ENCODE results near the gene ZNF280C. TPM values are rescaled to one million over a fixed set of nuclear protein-coding genes. Genes with fewer than 3 reads are reported as not detected.
"Not testable (repeated sequence)": the region's sequence is repeated elsewhere in the genome, so short reads cannot be mapped to it uniquely, and the experiment has no call there.

The ZNF280C gene, protein sequence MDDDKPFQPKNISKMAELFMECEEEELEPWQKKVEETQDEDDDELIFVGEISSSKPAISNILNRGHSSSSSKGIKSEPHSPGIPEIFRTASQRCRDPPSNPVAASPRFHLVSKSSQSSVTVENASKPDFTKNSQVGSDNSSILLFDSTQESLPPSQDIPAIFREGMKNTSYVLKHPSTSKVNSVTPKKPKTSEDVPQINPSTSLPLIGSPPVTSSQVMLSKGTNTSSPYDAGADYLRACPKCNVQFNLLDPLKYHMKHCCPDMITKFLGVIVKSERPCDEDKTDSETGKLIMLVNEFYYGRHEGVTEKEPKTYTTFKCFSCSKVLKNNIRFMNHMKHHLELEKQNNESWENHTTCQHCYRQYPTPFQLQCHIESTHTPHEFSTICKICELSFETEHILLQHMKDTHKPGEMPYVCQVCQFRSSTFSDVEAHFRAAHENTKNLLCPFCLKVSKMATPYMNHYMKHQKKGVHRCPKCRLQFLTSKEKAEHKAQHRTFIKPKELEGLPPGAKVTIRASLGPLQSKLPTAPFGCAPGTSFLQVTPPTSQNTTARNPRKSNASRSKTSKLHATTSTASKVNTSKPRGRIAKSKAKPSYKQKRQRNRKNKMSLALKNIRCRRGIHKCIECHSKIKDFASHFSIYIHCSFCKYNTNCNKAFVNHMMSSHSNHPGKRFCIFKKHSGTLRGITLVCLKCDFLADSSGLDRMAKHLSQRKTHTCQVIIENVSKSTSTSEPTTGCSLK
- 1.3 and 4.9 TPM in 2 replicates for total RNA-seq (2014; rRNA removed; shearing (Covaris generic); ENCODE audit: low replicate concordance)

DNA sequence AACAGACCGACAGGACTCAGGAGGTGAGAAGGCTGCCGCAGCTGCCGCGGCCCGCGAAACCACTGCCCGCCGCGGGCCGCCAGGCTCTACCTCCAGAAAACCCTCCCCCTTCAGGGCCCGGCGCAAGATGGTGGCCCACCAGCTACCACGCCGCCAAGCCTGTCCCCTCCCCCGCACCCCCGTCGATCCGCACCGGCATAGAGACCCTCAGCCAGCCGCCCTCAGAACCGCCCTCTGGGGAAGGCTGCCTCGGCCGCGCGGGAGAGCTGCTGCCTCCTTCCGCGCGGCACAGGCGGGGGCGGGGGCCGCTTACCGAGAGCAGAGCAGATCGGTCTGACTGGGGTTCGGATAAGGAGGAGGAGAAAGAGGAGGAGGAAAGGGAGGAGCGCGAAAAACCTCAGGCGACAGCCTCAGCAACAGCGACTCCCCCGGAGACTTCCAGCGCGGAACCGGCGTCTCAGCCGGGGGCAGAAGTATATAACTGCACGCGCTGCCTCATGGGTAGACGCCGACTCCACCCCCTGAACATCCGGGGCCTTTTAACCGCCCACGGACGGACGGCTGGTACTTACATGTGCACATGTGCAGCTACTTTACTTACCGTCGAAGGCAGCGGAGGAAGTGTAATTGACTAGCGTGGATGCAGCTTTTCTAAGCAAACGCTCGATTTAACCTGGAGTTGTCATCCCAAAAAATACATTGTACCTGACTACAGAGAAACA, at the start of gene ZNF280C:
Gene ZNF280C, minus strand, starts transcription at position 451 of the 722 bp plus-strand sequence. CDS start 8,450 bp downstream, outside the sequence.
- peak within 1 kb of the TSS; percentile 76 for H3K4me3 ChIP-seq
- DNase-seq = peak; percentile 92
- peaks cover 4% of the 10 kb centered on the region for H3K9me3 ChIP-seq
- no peaks in the 10 kb centered on the region for H3K27me3 ChIP-seq
- no peaks in the 10 kb centered on the region for H3K36me3 ChIP-seq

DNA sequence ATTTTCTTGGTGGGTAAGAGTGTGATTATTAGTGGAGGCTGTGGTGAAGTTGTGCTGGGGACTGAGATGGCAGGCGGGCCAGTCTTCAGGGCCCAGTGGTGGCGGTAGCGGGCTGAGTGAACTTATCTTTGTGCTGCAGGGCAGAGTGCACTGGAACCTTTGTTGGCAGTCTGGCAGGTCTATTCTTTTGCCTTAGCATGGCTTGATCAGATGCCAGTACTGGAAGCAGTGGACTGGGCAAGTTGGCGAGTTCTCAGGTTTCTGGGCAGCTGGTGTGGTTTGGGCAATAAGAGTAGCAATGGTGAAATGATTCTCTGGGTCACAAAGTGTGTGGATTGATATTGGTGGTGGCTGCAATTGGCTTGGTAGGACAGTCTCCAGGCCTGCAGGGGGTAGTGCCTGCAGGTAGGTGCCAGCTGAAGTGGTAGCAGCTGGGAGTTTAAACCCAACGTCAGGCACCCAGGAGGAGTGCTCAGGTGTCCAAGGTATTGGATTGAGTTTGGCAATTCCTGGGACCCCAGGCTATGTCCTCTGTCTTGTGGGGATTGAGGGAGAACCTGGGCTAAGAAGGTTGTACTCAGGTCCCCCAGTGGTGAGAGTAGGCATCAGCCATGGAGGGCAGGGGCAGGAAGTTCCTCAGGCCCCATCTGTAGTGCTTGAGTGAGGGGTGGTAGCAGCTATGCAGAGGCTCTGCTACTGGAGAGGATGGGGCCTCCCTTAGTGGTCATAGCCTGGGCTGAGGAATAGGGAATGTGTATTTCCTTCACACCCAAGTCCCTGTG, 36.1 kb upstream of the ZNF280C start:
- Histone ChIP-seq H3K36me3 (no peaks in the 10 kb centered on the region), H3K9me3 (no peaks in the 10 kb centered on the region), H3K4me3 (no peak overlapping the region), H3K27me3 (no peaks in the 10 kb centered on the region)
- DNase-seq = no peak

DNA sequence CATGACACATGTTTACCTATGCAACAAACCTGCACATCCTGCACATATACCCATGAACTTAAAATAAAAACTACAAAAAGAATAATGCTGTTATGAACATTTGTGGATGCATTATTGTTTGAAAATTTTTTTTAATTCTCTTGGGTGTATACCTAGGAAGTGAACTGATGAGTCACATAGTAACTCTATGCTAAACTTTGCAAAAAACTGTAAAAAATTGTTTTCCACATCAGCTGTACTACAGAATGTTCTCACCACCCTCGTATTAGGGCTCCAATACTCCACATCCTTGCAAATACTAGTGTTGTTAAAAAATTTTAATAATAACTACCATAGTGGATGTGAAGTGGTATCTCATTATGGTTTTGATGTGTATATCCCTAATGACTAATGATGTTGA, 33.3 kb upstream of the ZNF280C start:
- no peak for DNase-seq
- H3K27me3 ChIP-seq = no peaks in the 10 kb centered on the region

DNA sequence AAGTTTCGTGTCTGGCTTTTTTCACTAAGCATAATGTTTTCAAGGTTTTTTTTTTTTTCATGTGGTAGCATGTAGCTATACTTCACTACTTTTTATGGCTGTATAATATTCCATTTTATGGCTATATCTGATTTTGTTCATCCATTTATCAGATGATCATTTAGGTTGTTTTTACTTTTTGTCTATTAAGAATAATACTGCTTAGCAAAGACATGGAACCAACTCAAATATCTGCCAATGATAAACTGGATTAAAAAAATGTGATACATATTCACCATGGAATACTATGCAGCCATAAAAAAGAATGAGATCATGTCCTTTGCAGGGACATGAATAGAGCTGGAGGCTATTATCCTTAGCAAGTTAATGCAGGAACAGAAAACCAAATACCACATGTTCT, 32.7 kb upstream of the ZNF280C start:
- no peak for DNase-seq
- H3K4me3 ChIP-seq = no peak overlapping the region
- no peaks in the 10 kb centered on the region for H3K9me3 ChIP-seq
- no peaks in the 10 kb centered on the region for H3K36me3 ChIP-seq
- H3K27me3 ChIP-seq = no peaks in the 10 kb centered on the region

More for the DNA sequence above, 33.3 kb upstream of the ZNF280C start:
- H3K9me3 ChIP-seq = no peaks in the 10 kb centered on the region
- H3K36me3 ChIP-seq = no peaks in the 10 kb centered on the region
- no peak overlapping the region for H3K4me3 ChIP-seq

DNA sequence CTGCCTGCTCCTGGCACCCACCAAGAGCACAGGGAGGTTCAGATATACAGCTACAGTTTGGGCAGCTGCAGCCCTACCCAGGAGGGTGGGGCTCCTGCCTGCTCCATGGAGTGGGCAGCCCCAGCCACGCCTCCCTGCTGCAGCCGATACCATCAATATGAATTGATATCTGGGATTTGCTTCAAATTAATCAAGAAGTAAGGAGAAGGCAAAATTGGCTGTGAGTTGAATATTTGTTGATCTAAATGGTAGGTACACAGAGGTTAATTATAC, 31.2 kb upstream of the ZNF280C start:
- Histone ChIP-seq H3K4me3 (no peak overlapping the region), H3K27me3 (no peaks in the 10 kb centered on the region), H3K9me3 (no peaks in the 10 kb centered on the region), H3K36me3 (no peaks in the 10 kb centered on the region)
- no peak for DNase-seq

DNA sequence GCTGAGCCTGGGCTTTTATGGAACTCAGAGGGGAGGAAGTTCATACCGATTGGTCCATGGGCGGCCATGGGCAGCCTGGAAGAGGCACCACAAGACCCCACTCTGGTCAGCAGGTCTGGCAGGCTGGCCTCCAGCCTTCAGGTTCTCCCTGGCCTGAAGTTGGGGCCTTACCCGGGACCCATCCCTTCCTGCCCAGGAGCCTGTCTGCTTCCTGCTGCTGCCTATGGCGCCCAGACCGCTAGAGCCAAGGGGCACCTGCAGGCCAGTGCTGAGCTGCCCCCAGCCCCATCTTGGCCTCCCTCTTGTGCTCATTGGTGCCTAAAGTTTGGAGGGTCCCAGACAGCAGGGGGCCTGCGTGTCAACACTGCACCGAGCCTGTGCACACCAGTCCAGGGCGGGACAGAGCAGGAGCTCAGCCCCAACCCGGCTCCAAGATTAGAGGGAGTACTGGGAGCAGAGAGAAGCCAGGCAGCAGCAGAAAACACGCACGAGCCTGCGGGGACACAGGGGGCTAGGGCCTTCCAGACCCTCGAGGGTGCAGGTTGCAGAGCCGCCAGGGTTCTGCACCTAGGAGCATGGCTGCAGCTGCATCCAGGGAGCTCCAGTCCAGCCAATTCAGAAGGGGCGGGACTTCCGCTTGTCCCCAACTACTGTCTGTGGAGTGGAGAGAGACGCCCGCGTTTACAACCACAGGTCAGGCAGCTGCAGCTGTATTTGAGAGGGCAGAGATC, 30.7 kb upstream of the ZNF280C start:
- no peaks in the 10 kb centered on the region for H3K9me3 ChIP-seq
- DNase-seq = no peak
- H3K27me3 ChIP-seq = no peaks in the 10 kb centered on the region
- H3K36me3 ChIP-seq = no peaks in the 10 kb centered on the region
- no peak overlapping the region for H3K4me3 ChIP-seq

DNA sequence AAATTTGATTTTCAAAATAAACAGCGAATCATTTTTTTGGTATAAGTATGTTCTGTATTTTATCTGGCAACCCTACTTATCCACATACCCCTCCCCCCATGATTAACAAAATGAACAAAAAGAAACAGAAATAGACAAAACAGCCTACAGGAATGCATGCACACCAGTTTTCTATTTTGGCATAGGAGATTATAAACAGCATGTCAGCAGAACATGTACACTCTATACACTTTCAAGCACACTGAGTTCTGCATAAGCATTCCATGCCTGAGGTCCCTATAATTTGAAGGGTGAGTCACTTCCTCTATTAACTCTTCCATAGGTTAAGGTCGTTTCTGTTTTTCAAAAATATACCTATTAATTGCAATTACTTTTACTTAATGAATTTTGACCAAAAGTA, 28.0 kb upstream of the ZNF280C start:
- H3K9me3 ChIP-seq = no peaks in the 10 kb centered on the region
- no peak for DNase-seq
- no peaks in the 10 kb centered on the region for H3K36me3 ChIP-seq
- H3K4me3 ChIP-seq = no peak overlapping the region
- H3K27me3 ChIP-seq = no peaks in the 10 kb centered on the region

DNA sequence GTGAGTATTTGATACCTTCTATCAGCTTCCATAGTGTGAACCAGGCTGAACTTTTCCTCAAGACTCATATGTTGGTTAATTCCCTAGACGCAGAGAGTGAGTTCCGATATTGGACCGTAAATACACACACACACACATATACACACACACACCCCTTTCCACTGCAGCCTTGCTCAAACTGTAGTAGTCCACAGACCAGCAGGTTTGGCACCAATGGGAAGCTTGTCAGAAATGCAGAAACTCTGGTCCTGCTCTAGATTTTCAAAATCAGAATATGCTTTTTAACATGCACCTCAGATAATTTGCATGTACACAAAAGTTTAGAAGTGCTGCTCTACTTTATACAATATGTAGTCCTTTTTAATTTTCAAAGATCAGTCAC, 27.6 kb upstream of the ZNF280C start:
- Histone ChIP-seq H3K27me3 (no peaks in the 10 kb centered on the region), H3K4me3 (no peak overlapping the region), H3K9me3 (no peaks in the 10 kb centered on the region), H3K36me3 (no peaks in the 10 kb centered on the region)
- DNase-seq = no peak

DNA sequence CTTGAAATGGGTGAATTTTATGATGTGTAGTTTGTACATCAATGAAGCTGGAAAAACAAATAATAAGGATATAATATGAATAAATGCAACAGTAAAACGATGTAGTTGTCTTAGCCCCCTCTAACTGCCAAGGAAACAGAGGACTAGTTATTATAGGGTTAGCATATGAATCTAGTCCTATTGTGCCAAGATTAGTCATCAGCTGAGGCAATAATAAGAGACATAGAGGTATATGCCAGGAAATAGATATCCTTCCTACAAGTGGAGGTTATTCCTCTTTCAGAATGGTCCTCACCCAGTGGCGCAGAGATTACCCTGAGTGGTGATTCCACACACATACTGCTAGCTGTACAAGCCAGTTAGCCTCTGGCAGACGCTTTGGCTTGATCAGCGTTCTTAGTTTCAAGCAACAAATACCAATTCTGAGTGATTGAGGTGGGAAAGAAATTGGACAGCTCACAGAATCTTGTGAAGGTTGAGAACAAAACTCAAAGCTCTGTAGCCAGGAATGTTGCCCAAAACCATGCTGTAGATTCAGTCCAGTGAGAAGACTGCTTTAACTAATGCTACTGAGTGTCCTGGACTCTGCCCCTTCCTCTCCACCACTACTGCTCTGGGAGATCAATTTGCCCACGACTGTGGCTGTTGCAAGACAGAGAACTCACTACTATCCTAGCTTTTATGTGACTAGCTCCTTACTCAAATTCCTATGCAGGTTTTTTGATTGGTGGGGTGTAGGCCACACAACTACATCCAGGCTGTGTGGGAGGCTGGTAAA, 27.0 kb upstream of the ZNF280C start:
- peak; percentile 16 for DNase-seq

DNA sequence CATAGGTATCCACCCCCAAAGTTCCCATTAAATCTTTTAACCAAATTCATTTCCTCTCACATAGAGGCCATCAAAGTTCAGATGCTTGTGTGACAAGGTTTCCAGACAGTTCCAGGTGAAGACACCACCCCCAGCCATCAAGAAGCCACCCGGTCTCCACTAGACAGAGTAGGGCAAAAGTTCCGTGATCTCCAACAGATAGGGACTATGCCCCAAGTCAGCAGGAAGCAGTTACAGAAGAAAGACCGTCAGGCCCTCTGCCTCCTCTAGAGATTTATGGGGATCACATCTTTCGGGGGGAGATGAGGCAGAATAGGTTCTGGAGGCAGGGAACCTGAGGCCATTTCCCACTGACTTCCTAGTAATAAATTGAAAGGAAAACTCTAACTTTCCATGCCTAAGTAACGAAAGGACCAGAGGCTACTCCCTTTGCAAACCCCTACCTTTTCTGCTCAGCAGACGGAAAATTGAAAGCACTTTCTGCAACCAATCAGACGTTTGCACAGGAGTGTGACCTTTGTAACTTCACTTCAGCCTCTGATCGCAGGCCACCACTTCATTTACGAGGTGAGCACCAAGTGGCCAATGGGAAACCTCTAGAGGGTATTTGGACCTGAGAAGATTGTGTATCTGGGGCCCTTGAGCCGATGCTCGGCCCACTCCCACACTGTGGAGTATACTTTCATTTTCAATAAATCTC, 18.5 kb upstream of the ZNF280C start:
- Histone ChIP-seq H3K4me3 (no peak overlapping the region), H3K9me3 (no peaks in the 10 kb centered on the region), H3K27me3 (no peaks in the 10 kb centered on the region), H3K36me3 (no peaks in the 10 kb centered on the region)
- DNase-seq = no peak

More for the DNA sequence above, 27.0 kb upstream of the ZNF280C start:
- Histone ChIP-seq H3K36me3 (no peaks in the 10 kb centered on the region), H3K4me3 (no peak overlapping the region), H3K27me3 (no peaks in the 10 kb centered on the region), H3K9me3 (no peaks in the 10 kb centered on the region)

DNA sequence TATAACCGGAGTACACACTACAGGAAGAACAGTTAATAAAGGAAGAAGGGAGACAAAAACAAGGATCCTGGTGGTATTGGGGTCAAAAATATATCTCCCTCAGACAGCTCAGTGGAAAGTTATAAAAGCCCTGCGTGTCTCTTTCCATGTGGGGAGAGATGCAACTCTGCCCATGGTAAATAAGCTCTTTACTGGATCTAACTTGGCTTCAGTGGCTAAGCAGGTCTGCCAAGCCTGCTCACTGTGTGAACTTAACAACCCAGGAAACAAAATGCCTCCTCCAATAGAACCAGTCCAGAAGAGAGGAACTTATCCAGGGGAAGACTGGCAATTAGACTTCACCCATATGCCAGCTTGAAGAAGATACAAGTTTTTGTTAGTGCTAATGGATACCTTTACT, 17.0 kb upstream of the ZNF280C start:
- Histone ChIP-seq H3K9me3 (no peaks in the 10 kb centered on the region), H3K36me3 (no peaks in the 10 kb centered on the region), H3K4me3 (no peak overlapping the region), H3K27me3 (no peaks in the 10 kb centered on the region)
- no peak for DNase-seq

DNA sequence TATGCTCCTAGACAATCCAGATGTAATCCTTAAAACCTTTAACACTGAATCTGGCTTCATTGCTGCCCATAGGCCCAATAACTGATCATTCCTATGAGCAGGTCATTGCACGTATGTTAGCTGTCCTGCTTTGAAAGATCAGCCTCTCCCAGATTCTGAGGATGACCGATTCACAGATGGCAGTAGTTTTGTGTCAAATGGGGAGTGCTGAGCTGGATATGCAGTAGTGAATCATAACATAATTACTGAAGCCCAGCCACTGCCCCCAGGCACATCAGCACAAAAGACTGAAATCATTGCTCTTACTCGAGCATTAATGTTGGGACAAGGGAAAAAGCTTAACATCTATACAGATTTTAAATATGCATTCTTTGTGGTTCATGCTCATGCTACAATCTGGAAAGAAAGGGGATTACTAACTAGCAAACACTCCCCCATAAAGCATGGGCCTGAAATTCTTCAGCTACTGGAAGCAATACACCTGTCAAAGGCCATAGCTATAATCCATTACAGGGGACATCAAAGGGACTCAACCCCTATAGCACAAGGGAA, 16.4 kb upstream of the ZNF280C start:
- H3K27me3 ChIP-seq = no peaks in the 10 kb centered on the region
- no peak for DNase-seq
- no peak overlapping the region for H3K4me3 ChIP-seq
- H3K36me3 ChIP-seq = no peaks in the 10 kb centered on the region
- H3K9me3 ChIP-seq = no peaks in the 10 kb centered on the region

DNA sequence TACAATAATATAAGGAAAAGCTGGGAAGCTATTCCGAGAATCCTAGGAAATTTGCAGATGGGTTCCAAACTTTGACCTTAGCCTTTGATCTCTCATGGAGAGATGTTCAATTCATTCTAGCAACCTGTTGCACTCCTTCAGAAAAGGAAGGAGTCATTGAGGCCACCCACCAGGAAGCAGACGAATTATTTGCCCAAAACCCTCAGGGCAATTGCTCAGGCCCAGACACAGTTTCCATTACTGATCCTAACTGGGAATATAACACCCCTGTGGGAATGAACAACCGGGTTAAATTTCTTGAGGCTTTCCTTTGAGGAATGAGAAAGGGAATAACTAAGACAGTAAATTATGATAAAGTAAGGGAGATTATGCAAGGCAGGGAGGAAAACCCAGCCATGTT, 13.5 kb upstream of the ZNF280C start:
- no peak for DNase-seq
- H3K9me3 ChIP-seq = no peaks in the 10 kb centered on the region

DNA sequence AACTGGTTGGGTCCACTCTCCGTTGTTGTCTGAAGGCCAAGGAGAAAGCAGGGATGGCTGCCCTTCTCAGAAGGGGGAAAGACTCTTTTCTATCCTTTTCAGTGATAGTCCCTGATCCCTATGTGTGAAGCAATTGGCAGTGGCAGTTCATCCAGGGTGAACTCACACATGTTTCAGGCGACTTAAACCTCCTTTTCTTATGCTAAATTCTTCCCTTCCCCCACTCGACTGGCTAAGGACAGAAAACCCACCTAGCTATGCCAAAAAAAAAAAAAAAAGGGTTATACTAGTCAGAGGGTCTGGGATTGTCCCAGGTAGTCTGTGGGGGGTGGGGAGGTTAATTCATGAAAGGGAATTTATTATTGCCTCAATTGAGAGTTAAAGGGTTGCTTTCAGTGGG, 12.2 kb upstream of the ZNF280C start:
- no peak for DNase-seq
- H3K36me3 ChIP-seq = no peaks in the 10 kb centered on the region
- no peak overlapping the region for H3K4me3 ChIP-seq
- H3K9me3 ChIP-seq = no peaks in the 10 kb centered on the region
- H3K27me3 ChIP-seq = no peaks in the 10 kb centered on the region

More for the DNA sequence above, 13.5 kb upstream of the ZNF280C start:
- Histone ChIP-seq H3K36me3 (no peaks in the 10 kb centered on the region), H3K27me3 (no peaks in the 10 kb centered on the region), H3K4me3 (no peak overlapping the region)

DNA sequence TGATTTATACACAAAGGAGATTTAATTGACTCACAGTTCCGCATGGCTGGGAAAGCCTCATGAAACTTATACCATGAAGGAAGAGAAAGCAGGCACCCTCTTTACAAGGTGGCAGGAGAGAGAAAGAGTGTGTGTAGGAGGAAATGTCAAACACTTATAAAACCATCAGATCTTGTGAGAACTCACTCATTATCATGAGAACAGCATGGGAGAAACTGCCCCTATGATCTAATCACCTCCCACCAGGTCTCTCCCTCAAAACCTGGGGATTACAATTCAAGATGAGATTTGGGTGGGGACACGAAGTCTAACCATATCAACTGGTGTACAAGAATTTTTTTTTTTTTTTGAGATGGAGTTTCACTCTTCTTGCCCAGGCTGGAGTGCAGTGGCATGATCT, 3.6 kb upstream of the ZNF280C start:
- not testable (repeated sequence) for H3K4me3 ChIP-seq, H3K27me3 ChIP-seq, DNase-seq, H3K36me3 ChIP-seq, H3K9me3 ChIP-seq

All from MG63 (cell line).